Breast epithelium (tissue), 4 donors: ENCODE results near the gene DACT2. TPM values are rescaled to one million over a fixed set of nuclear protein-coding genes. Genes with fewer than 3 reads are reported as not detected.

Source experiments
- DNase-seq, 2 donors: peaks; one replicate each; pipeline ENCODE4 v3.0.0-alpha.2; 2019; ENCODE audit warnings: low spot score in 2 of 2
- H3K27ac ChIP-seq, 2 donors: fragments of 200-600 bp; sonication (generic) in 1 of 2; one replicate each; pipeline ENCODE4 v1.5.1; 2016 to 2019; ENCODE audit warnings: mild to moderate bottlenecking in 1 of 2
- H3K27me3 ChIP-seq, 2 donors: fragments of 200-600 bp; sonication (generic) in 1 of 2; one replicate each; pipeline versions ENCODE4 v1.5.1 to v1.6.0; 2017 to 2019; ENCODE audit warnings: control low read depth in 1 of 2, mild to moderate bottlenecking in 1 of 2
- H3K36me3 ChIP-seq: fragments of 200-600 bp; one replicate; pipeline ENCODE4 v1.5.1; 2019
- H3K4me1 ChIP-seq, 2 donors: fragments of 200-600 bp; sonication (generic); one replicate each; pipeline ENCODE4 v1.5.1; 2016 to 2019; ENCODE audit warnings: control low read depth in 1 of 2
- H3K4me3 ChIP-seq, 3 donors: fragments of 200-600 bp; sonication (generic); 1 replicate in 2 of 3; 2 replicates in 1 of 3; pipeline ENCODE4 v1.5.1; 2016 to 2019; ENCODE audit warnings: mild to moderate bottlenecking in 3 of 3, moderate library complexity in 2 of 3
- H3K9me3 ChIP-seq, 2 donors: fragments of 200-600 bp; sonication (generic) in 1 of 2; one replicate each; pipeline ENCODE4 v1.5.1; 2016 to 2019; ENCODE audit warnings: control low read depth in 1 of 2
- POLR2A ChIP-seq: fragments of 450-650 bp; IDR thresholded peaks from one replicate; pipeline ENCODE4 v1.6.1; 2016; ENCODE audit warnings: antibody characterized with exemption, mild to moderate bottlenecking, moderate library complexity
- POLR2AphosphoS5 ChIP-seq, 3 donors: sonication (generic); formaldehyde crosslinking; IDR thresholded peaks; one replicate each; pipeline ENCODE4 v1.6.1; 2017; ENCODE audit warnings: antibody characterized with exemption in 3 of 3
- intact Hi-C: fragments of 100-400 bp; cut with DNase I; formaldehyde crosslinking; loops from one replicate; pipeline ENCODE4 v1.15.1; 2023; ENCODE audit warnings: low total_unique reads
- total RNA-seq, 3 donors: library from RNA; depleted of rRNA; stranded (reverse); fragments of >200 nt; gene quantifications; one replicate each; pipeline ENCODE4 v1.1.0, GENCODE V29; 2016
- TF ChIP-seq, protein P1 (sequence below), 3 donors: fragments of 450-650 bp; IDR thresholded peaks; one replicate each; pipeline ENCODE4 v1.5.1; 2016 to 2017; ENCODE audit warnings: antibody characterized with exemption in 3 of 3, mild to moderate bottlenecking in 3 of 3, moderate library complexity in 3 of 3

Gene DACT2
- total RNA-seq, 3 donors from 2014 or later = 0.32 to 1.0 TPM; not detected in 1

DNA sequence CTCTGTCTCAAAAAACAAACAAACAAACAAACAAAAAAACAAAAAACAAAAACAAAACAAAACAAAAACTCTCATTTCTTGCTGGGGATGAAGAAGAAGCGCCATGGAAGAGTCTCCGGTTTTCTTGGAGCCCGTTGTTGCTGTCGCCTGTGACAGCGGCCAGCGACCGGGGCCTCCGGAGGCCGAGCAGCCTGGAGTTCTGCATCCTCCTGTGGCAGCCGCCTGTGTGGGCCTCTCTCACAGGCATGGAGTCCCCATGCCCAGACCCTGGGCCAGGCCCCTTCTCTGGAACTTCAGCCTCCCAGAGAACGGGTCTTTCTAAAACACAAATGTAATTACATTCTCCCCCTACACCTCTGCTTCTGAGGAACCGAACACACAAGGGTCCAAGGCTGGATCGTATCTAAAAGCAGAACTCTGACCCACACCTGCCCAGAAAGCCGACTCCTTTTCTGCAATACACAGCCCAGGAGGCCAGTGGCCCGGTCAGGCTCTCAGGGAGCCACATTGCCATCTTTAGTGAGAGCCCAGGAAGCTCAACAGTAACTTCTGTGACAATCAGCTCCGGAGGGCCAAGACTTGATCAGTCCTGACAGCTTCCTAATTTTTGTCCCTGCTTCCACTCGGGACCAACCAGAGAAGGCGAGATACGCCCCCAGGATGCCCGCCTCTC lies 18.5 kb downstream of the DACT2 start:
- no peak overlapping the region for H3K4me3 ChIP-seq
- DNase-seq = no peak
- H3K36me3 ChIP-seq = no peaks in the 10 kb centered on the region
- H3K27me3 ChIP-seq = no peaks in the 10 kb centered on the region
- no peaks in the 10 kb centered on the region for H3K4me1 ChIP-seq
- no peak overlapping the region for H3K27ac ChIP-seq
- TF ChIP-seq POLR2AphosphoS5 (IDR thresholded peaks at IDR 0.05) (no peak), POLR2A (no peak)
- TF ChIP-seq, protein P1, sequence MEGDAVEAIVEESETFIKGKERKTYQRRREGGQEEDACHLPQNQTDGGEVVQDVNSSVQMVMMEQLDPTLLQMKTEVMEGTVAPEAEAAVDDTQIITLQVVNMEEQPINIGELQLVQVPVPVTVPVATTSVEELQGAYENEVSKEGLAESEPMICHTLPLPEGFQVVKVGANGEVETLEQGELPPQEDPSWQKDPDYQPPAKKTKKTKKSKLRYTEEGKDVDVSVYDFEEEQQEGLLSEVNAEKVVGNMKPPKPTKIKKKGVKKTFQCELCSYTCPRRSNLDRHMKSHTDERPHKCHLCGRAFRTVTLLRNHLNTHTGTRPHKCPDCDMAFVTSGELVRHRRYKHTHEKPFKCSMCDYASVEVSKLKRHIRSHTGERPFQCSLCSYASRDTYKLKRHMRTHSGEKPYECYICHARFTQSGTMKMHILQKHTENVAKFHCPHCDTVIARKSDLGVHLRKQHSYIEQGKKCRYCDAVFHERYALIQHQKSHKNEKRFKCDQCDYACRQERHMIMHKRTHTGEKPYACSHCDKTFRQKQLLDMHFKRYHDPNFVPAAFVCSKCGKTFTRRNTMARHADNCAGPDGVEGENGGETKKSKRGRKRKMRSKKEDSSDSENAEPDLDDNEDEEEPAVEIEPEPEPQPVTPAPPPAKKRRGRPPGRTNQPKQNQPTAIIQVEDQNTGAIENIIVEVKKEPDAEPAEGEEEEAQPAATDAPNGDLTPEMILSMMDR (IDR thresholded peaks at IDR 0.05) = no peak
- intact Hi-C loops = no loop called here
- no peaks in the 10 kb centered on the region for H3K9me3 ChIP-seq

DNA sequence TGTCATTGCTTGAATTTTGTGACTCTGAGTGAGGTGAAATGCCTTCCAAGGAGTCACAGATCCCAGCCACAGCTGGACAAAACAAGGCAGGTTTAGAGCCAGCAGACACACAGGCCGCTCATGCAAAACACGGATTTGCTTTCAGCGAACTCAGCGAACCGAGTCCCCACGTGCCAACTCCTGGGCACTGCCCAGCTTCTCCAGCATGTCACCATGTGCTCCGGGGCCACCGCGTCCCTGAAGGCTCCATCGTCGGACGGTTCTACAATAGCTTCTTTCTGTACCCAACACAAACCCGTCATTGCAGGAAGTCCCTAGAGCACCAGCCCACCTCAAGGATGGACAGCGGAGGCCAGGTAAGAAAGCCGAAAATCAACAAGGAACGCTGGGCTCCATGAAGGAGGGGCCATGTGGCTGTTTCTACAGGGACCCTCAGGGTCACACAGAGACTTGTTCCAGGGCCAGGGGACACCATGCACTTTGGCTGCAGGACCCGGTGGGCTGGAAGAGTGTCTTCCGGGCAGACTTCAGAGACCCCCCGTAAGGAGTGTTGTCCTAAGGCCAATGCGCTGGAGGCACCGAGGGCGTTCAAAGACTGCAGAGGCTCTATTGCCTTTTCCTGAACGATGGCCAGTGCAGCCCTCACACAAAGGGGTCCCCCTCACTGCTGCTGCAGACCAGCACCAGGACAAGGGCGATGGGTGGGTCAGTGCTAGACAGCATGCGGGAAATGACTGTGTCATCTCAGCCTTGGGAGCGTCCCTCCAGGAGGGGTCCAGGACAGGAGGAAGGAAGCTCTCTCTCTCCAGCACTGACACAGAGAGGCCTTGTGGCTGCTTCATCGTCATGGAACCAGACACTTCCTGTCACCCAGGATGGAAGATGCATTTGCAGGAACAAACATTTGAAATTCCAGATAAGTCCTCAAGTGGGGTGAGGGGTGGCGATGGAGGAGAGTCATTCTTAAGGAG lies 19.8 kb downstream of the DACT2 start:
- H3K9me3 ChIP-seq = no peaks in the 10 kb centered on the region
- no peaks in the 10 kb centered on the region for H3K27me3 ChIP-seq
- no peaks in the 10 kb centered on the region for H3K36me3 ChIP-seq
- intact Hi-C loops = loop anchor here (10.0 kb wide), 1 partner anchor 1795 kb away; no protein-coding TSS in a partner anchor
- no peak overlapping the region for H3K4me3 ChIP-seq
- H3K27ac ChIP-seq = no peak overlapping the region
- H3K4me1 ChIP-seq = no peaks in the 10 kb centered on the region
- DNase-seq = no peak
- no peak for TF ChIP-seq POLR2AphosphoS5 (IDR thresholded peaks at IDR 0.05)
- TF ChIP-seq, protein P1 (IDR thresholded peaks at IDR 0.05) = no peak
- no peak for TF ChIP-seq POLR2A

DNA sequence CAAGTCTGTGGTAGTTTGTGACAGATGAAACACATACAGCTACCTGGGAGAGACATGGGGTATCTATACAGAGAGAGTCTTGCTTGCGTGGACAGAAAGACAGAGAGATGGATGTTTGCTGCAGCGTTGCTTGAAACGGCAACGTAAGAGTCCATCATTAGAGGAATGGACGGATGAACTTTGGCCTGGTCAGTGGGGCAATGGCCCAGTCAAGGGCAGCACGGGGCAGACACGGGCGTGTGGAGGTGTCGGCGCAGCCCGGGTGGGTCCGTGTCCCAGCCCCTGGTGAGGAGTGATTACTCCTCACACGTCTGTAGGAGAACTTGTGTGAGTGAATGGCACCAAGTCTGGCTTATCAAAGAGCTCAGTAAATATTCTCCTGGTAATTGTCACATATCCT lies 21.9 kb downstream of the DACT2 start:
- no peak overlapping the region for H3K4me3 ChIP-seq
- DNase-seq = no peak
- intact Hi-C loops = loop anchor here (10.0 kb wide), 1 partner anchor 1793 kb away; no protein-coding TSS in a partner anchor
- H3K36me3 ChIP-seq = no peaks in the 10 kb centered on the region
- TF ChIP-seq POLR2A (no peak), POLR2AphosphoS5 (IDR thresholded peaks at IDR 0.05) (no peak)
- TF ChIP-seq, protein P1 (IDR thresholded peaks at IDR 0.05) = no peak
- H3K27ac ChIP-seq = no peak overlapping the region
- H3K9me3 ChIP-seq = no peaks in the 10 kb centered on the region
- no peaks in the 10 kb centered on the region for H3K4me1 ChIP-seq
- H3K27me3 ChIP-seq = peaks cover 0 to 7% of the 10 kb centered on the region in 2 donors

DNA sequence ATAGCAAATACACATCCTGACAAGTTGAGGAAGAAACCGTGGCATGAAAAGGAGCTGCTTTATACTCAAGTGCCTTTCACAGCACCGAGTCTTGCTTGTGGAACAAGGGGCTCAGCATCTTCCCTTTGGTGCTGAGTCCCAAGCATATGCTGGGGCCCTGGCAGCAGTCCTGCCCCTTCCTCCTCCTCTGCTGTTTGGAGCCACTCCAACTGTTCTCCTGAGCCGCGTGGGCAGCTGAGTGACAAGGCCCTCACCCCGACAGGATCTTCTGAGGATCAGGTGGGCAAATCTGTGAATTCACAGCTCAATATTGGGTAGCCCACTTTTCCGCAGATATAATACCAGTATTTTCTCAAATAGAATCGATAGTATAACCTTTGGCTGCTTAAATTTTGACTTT lies 24.7 kb downstream of the DACT2 start:
- H3K9me3 ChIP-seq = no peaks in the 10 kb centered on the region
- no peak for TF ChIP-seq POLR2AphosphoS5 (IDR thresholded peaks at IDR 0.05)
- TF ChIP-seq POLR2A = no peak
- intact Hi-C loops = loop anchor here (10.0 kb wide), 1 partner anchor 1790 kb away; no protein-coding TSS in a partner anchor

DNA sequence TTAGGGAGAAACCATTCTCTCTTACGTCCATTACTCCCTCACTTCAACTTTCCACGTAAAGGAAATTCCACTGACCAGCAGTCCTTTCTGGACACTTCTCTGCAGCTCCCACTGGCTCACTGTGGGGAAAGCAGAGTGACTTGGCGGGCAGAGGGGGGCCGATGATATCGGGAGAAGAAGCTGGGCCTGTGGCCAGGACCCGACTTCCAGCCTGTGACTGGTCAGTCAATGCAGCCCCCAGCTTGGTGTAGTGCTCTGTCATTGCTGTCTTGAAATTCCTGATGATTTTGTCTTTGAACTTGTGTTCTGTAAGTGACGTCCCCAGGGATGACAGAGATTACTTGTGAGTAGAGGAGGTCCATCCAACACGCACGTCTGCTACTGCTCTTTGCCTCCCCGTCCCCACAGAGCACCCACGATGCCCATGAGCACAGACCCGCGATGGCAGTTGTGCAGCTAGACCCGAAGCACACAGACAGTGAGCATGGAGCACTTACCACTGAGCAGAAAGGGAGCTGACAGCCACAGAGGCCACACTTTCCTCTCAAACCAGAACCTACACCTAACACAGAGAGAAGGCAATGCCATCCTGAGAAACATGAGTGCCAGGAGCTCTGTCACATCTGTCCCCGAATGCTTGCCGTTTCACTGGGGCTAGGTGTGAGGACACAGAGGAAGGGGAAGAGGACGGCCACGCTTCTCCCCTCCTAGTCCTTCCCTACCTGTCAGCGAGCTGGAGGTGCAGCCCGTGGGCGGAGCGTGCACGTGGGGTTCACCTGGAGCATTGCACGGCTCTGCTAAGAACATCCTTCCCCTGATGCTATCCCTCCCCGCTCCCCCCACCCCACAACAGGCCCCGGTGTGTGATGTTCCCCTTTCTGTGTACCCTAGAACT lies 25.7 kb downstream of the DACT2 start:
- Histone ChIP-seq H3K36me3 (no peaks in the 10 kb centered on the region), H3K27ac (no peak overlapping the region), H3K9me3 (no peaks in the 10 kb centered on the region), H3K4me1 (no peaks in the 10 kb centered on the region), H3K4me3 (no peak overlapping the region), H3K27me3 (peaks cover 0 to 7% of the 10 kb centered on the region in 2 donors)
- intact Hi-C loops = loop anchor here (10.0 kb wide), 1 partner anchor 1789 kb away; no protein-coding TSS in a partner anchor
- DNase-seq = no peak
- TF ChIP-seq POLR2AphosphoS5 (IDR thresholded peaks at IDR 0.05) (no peak), POLR2A (no peak)
- TF ChIP-seq, protein P1 (IDR thresholded peaks at IDR 0.05) = no peak

More for the DNA sequence above, 24.7 kb downstream of the DACT2 start:
- Histone ChIP-seq H3K4me1 (no peaks in the 10 kb centered on the region), H3K27me3 (peaks cover 0 to 7% of the 10 kb centered on the region in 2 donors), H3K36me3 (no peaks in the 10 kb centered on the region), H3K4me3 (no peak overlapping the region), H3K27ac (no peak overlapping the region)
- DNase-seq = no peak
